UCSD-AML1 (cell line): ENCODE measurements around the gene SLC32A1.

Source experiments
- DNase-seq: peaks from one replicate; lab custom pipeline; 2025; ENCODE audit not compliant: unreplicated experiment; lab: John Stamatoyannopoulos, UW

Gene SLC32A1

DNA sequence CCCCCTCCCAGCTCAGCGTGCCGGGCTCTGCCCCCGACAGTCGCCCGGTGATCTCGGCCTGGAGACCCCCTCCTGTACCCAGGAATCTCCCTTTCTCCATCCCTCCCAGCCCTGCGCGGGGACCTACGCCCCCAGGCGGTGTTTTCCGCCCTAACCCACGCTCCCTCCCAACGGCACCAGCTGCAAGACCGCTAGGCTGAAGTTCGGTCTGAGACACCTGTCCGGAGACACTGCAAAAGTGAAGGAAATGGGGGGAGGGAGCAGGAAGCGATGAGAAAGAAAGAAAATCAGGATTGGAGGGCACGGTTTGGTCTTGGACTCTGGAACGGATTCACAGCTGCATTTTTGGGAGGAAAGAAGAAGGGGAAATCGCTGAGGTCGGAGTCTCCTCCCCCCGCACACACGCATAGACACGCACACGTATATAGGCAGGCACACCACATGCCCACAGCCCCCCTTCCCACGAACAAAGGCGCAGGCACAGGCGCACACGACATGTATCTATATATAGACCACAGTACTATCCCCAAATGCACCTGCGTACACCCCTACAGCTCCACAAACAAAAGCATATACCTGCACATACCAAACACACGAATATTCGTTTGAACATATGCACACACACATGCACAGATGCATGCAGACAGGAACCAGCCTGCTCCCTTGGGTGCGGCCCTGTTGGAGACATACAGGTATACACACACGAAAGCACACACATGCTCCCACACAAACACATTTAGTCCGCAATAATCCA lies 1.0 kb downstream of the SLC32A1 start:
- no peak for DNase-seq

DNA sequence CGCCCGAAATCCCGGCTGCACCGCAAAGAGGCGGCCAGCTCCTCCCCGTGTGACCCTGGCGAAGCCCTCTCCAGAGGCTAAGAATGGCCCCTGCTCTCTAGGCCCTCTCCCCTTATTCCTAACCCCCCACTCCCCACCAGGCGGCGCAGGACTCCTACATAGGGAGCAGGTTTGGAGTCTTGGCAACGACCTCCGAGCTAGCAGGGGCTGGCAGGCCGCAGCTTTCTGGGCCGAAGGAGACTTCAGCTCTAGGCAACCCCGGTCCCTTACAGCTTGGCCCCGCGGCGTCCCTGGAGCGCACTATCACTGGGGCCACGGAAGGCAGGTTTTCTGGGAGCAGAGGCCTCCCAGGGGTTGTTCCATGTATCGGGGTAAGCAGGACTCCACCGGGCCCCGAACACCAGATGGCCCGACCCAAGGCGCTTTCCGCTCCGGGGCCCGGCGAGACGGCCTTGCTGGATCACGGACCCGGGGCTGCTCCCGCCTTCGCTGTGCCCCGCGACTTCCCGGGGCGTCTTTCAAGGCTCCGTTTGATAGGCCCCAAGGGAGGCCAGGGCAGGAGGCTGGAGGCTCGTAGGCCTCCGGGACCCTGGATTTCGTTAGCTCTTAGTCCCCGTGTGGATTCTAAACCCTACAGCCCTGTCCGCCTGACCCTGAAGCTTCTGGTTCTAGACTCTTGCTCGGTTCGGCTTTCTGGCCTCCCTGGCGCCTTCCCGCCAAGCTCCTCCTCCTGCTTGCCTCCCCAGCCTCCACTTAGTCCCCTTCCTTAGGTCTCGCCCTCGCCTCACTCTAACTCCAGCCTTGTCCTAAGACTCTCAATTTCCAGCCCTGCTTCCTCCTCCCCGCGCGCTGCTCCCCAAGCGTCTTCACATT lies 1.9 kb downstream of the SLC32A1 start:
- DNase-seq: peak; percentile 64

DNA sequence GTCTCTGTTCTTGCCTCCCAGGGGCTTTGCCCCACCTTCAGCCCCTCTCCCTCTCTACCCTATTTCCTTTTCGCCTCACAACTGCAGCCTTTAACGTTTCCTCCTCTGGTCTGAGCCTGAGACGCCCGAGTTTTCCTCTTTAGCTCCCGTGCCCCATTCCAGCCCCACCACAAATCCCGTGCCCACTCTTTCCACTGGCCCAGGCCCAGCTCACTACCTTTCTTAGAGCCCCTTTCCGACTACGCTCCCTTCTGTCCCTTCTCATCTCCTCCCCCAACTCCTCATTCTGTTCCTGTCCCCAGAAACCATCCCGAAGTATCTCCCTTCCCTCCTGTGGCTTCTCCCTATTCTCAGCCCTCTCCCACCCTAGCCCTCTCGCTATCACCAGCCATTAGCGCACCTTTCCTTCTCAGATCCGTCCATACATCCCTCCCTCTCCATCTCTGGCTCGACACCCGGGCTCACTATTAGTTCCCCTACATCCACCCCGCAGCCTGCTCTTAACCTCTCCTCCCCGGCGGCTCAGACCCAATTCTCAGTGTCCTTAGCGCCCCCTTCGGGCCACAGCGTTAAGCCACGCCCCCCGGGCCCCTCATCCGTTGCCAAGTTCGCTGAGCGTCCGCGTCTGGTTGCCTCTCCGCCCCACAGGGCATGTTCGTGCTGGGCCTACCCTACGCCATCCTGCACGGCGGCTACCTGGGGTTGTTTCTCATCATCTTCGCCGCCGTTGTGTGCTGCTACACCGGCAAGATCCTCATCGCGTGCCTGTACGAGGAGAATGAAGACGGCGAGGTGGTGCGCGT lies 2.7 kb downstream of the SLC32A1 start:
- DNase-seq: peak; percentile 42

DNA sequence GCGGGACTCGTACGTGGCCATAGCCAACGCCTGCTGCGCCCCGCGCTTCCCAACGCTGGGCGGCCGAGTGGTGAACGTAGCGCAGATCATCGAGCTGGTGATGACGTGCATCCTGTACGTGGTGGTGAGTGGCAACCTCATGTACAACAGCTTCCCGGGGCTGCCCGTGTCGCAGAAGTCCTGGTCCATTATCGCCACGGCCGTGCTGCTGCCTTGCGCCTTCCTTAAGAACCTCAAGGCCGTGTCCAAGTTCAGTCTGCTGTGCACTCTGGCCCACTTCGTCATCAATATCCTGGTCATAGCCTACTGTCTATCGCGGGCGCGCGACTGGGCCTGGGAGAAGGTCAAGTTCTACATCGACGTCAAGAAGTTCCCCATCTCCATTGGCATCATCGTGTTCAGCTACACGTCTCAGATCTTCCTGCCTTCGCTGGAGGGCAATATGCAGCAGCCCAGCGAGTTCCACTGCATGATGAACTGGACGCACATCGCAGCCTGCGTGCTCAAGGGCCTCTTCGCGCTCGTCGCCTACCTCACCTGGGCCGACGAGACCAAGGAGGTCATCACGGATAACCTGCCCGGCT lies 3.4 kb downstream of the SLC32A1 start:
- DNase-seq: no peak

DNA sequence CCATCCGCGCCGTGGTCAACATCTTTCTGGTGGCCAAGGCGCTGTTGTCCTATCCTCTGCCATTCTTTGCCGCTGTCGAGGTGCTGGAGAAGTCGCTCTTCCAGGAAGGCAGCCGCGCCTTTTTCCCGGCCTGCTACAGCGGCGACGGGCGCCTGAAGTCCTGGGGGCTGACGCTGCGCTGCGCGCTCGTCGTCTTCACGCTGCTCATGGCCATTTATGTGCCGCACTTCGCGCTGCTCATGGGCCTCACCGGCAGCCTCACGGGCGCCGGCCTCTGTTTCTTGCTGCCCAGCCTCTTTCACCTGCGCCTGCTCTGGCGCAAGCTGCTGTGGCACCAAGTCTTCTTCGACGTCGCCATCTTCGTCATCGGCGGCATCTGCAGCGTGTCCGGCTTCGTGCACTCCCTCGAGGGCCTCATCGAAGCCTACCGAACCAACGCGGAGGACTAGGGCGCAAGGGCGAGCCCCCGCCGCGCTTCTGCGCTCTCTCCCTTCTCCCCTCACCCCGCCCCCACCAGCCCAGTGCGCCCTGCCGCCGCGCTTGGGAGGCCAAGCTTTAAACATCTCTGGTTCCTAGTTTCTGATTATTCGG lies 4.0 kb downstream of the SLC32A1 start:
- DNase-seq: no peak

DNA sequence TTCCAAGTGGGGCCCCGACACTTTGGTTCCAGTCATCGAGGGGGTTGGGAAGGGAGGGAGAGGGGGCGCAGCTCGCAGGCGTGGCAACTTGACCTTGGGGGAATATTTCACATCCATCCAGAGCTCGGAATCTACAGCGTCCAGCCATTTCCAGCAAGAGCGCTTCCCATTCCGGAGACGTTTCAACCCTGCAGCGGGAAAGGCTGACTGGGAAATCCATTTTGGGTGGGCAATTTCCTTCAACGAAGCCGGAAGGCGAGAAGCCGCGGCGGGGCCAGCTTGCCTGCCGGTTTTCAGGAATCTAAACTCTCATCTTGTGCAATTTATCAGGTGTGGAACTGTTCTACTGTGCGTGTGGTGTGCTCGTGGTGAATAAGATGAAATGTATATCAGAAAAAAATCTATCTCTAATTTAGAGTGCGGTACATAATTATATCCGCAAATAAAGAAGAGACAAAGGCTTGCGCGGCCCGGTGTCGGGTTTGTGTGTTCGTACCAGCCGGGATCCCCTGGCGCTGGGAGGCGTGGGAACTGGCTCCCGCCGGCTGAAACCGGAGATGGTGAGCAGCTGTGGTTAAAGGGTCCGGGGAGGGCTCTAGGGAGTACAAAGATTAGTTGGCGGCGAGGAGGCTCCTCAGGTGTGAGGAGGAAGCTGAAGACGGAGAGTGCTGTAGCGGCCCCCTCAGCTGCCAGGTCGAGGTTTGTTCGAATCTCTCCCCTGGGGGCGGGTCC lies 4.8 kb downstream of the SLC32A1 start:
- DNase-seq: no peak

DNA sequence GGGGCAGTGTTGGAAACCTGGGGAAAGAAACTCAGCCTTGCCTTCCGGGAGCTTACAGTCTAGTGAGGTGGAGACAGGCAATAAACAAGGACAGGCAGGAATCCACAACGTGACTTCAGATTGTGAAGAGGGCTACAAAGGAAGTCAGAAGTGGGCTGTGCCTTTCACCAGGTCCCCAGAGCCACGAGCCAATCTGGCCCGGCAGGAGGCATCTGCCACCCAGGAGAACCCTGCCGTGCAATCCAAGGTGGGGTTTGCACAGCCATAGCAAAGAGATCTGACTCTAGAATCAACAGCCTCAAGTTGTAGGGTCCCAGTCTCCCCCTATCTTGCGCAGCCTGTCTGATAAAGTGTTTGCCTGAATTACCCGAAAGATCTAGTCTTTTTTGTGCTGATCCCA lies 5.5 kb downstream of the SLC32A1 start:
- no peak for DNase-seq

DNA sequence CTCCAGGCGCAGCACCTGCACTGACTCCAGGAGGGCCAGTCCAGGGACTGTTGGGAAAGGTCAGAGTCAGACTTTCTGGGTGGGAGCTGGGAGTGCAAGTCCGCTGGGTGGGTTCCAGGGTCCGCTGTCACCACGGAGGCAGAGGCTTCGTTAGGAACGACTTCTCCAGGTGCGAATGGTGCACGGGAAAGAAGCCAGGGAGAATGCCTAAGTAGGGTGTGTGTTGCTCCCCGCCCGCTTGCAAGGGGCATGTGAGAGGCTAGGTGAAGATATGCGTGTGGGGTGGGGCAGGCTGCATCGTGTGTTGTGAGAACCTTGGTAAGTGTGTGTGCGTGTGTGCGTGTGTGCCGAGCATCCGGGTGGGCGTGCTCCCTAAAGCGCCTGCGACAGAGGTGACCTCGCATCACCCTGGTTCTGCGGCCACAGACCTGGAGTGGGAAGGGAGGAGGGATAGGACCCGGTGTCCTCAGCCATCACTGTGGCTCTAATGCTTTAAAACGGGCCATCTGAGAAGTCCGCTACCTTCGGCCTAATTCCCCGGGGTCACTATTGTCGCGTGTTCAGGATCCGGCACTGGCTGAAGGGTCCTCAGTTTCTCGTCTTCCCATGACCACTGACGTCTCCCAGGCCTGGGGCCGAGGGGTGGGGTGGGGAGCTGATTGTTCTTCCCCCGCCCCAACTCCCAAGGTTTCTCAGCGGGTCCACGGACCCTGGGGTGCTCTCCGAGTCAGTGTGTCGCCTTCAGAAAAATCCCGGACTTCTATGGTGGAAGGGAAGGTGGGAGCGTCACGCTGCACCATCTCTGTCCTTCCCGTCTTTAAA lies 6.1 kb downstream of the SLC32A1 start:
- no peak for DNase-seq

DNA sequence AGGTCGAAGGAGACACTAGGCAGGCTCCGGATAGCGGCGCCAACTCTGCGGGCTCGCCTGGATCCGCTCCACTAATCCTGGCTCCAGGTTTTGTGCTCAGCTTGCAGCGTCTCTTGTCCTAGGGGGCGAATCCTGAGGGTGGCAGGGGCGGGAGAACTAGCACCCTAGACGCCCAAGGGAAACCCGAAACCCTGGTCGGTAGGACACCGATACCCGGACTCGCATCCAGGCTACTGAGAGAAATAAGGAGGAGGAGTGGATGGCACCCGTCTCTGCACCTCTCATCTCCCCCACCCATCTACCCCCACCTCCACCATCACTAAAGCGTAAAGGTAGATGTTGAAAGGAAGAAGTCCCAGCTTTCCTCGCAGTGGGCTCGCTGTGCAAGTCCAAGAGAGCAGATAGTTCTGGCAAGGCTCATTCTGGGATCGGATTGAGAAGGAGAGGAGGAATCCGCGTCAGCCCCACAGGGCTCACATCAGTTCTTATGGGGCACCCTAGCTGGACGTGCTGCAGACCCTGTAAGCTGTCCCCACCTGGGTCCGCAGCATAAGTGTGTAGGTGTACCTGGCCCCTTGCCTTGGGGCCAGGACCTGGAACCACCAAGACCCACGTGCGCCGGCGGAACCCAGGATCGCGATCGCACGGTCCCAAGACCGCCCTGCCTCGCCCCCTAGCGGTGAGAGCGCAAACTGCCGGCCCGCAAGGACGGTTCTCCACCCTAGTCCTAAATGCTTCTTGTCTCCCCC lies 6.9 kb downstream of the SLC32A1 start:
- DNase-seq: peak; percentile 68

DNA sequence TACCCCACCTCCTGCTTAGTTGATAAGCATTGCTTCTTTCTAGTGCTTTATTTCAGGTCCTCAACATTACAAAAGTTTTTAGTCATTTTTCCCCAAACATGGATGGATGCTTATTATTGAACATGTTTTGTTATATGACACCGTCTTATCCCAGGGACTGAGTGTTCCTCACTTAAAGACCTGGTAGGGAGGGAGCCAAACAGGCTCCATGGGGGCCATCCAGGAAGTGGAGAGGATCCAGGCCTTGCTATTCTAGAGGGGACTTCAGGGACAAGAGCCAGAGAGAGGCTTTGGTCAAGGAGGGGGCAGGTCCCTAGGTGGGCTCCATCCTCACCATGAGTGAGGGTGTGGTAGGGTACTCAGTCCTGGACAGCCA lies 7.4 kb downstream of the SLC32A1 start:
- DNase-seq: no peak

DNA sequence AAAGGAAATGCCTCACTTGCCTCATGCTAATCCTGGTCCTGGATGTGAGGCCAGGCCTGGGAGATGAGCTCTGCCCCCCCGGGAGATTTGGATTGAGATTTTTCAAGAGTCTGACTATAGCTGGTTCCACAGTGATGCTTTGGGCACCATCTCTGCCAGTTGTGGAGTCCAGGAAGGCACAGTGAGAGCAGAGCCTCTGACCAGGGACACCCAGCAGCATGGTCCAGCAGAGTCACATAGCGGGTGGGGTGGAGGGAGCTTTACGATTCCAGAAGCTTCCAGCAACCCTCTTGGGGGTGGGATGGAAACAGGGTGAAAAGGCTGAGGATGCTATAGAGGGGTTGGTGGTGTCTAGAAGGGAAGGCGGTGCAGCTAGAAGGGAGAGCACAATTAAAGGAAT lies 8.7 kb downstream of the SLC32A1 start:
- DNase-seq: no peak

DNA sequence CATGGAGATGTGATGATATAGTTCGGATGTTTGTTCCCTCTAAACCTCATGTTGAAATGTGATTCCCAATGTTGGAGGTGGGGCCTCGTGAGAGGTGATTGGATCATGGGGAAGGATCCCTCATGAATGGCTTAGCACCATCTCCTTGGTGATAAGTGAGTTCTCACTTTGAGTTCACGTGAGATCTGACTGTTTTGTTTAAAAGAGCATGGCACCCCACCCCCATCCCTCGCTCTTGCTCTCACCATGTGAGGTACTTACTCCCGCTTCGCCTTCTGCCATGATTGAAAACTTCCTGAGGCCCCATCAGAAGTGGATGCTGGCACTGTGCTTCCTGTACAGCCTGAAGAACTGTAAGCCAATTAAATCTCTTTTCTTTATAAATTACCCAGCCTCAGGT lies 10.9 kb downstream of the SLC32A1 start:
- no peak for DNase-seq

DNA sequence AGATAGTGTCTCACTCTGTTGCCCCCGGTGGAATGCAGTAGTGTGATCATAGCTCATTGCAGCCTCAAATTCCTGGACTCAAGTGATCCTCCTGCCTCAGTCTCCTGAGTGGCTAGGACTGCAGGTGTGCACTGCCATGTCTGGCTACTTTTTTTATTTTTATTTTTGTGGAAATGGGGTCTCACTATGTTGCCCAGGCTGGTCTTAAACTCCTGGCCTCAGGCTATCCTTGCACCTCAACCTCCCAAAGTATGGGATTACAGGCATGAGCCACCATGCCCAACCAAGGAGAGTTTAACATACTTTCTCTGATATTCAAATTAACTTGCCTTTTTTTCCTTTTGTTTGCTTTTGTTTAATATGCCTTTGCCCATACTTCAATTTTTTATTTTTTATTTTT lies 13.6 kb downstream of the SLC32A1 start:
- no peak for DNase-seq

DNA sequence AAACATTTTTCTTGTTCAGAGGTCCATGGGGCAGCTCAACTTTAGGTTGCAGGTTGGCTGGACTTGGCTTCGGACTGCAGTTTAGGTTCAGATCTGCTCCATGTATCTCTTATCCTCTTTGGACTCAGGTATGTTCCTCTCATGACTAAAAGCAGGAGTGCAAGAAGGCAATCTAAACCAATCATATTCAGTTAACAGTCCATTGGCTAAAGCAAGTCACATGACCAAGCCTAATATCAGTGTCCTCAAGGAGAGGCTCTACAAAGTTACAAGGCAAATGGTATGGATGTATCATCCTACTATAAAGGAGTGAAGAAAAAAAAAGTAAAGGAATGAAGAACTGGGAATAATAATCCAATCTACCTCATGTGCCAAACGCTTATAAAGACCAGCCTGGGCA lies 21.5 kb downstream of the SLC32A1 start:
- no peak for DNase-seq

DNA sequence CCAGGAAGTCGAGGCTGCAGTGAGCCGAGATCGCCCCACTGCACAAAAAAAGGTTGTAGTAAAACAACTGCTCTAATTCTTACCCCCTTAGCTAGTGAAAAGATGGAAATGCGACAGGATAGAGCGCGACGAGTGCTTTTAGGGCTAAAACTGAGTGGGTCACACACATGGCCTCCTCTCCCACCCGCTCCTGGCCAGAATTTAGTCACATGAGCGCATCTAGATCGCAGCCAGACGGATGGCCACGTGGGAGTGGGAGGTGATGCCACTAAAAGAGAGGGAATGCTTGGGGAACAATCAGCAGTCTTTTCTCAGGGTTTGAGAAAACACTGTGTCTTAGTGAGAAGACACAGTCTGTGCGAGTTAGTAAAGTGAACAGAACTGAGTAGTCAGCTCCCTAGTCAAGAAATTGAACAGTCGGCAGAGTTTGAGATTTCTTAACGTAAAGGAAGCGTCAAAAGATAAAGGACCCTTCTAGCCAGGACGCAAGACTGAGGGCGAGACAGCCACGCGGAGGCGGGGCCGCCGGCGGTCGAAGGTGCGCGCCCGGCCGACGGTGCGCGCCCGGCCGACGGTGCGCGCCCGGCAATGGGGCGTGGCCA lies 23.3 kb downstream of the SLC32A1 start:
- DNase-seq: no peak

DNA sequence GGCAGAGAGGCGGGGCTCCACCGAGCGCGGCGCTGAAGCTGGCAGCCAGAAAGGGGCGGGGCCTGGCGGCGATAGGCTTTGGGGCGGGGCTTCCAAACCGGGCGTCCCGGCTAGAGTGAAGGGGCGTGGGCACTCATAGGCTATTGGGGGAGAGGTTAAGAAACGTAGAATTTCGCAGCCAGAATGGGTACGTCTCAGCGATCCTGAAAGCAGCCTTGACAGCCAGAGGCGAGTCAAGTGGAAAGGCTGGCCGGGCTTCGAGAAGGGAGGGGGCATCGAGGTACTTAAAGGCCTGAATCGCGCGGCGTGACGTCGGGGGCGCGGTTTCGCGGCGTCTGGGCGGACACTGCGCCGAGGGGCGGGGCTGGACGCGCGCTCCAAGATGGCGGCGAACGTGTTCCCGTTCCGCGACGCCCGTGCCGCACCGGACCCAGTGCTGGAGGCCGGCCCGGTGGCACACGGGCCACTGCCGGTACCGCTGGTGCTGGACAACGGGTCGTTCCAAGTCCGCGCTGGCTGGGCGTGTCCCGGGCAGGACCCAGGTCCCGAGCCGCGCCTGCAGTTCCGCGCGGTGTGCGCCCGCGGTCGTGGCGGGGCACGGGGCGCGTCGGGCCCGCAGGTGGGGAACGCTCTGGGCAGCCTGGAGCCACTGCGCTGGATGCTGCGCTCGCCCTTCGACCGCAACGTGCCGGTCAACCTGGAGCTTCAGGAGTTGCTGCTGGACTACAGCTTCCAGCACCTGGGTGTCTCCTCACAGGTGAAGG lies 24.0 kb downstream of the SLC32A1 start, which contains the start of gene ACTR5:
Gene ACTR5, plus strand, starts transcription at position 364 of the 764 bp plus-strand sequence. Its CDS starts 19 bp downstream, at position 383.
- DNase-seq: peak; percentile 97

DNA sequence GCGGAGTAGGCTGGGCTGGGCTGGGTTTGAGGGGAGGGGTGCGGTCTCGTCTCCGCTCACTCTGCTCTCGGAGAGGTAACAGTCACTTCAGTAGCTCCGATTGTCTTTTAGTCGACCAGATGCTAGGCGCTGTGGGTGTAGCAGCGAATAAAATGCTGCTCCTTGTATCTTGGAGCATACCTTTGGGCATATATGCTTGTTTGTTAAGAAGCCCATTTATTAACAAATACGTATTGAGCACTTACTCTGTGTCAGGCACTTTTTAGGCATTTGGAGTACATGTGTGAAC lies 24.5 kb downstream of the SLC32A1 start:
- DNase-seq: no peak
